ENCODE data around the gene MBP.
"Not testable (repeated sequence)": the region's sequence is repeated elsewhere in the genome, so short reads cannot be mapped to it uniquely, and the experiment has no call there.

DNA sequence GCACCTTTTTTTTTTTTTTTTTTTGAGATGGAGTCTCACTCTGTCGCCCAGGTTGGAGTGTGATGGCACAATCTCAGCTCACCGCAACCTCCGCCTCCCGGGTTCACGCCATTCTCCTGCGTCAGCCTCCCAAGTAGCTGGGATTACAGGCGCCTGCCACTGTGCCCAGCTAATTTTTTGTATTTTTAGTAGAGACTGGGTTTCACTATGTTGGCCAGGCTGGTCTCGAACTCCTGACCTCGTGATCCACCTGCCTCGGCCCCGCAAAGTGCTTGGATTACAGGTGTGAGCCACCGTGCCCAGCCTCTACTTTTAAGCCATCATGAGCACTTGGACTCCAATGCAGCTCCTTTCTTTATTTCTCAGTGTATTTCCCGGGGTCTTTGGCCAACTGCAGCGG lies 111.1 kb downstream of the MBP start:
- TF ChIP-seq, protein P1, sequence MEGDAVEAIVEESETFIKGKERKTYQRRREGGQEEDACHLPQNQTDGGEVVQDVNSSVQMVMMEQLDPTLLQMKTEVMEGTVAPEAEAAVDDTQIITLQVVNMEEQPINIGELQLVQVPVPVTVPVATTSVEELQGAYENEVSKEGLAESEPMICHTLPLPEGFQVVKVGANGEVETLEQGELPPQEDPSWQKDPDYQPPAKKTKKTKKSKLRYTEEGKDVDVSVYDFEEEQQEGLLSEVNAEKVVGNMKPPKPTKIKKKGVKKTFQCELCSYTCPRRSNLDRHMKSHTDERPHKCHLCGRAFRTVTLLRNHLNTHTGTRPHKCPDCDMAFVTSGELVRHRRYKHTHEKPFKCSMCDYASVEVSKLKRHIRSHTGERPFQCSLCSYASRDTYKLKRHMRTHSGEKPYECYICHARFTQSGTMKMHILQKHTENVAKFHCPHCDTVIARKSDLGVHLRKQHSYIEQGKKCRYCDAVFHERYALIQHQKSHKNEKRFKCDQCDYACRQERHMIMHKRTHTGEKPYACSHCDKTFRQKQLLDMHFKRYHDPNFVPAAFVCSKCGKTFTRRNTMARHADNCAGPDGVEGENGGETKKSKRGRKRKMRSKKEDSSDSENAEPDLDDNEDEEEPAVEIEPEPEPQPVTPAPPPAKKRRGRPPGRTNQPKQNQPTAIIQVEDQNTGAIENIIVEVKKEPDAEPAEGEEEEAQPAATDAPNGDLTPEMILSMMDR (conservative IDR thresholded peaks at IDR 0.05): not testable (repeated sequence)
- not testable (repeated sequence) for TF ChIP-seq ZFX (IDR thresholded peaks at IDR 0.05)

Measured in C4-2B (cell line).